Occipital lobe (tissue), 2 donors: ENCODE results near the gene LHFPL2. TPM values are rescaled to one million over a fixed set of nuclear protein-coding genes. Genes with fewer than 3 reads are reported as not detected.
"Not testable (repeated sequence)": the region's sequence is repeated elsewhere in the genome, so short reads cannot be mapped to it uniquely, and the experiment has no call there.

Experiments
- DNase-seq: peaks from one replicate; lab custom pipeline; 2025; lab: John Stamatoyannopoulos, UW
- total RNA-seq: library from RNA; depleted of rRNA; stranded (reverse); fragments of >200 nt; gene quantifications from one replicate; pipeline ENCODE4 v1.2.3, GENCODE V29; 2014

LHFPL2 gene
- total RNA-seq, 1 donor from 2014 or later: 20.4 TPM

- DNase-seq: no peak
Observed at GRCh38 chr5:78473751-78474150, 174.8 kb downstream of the LHFPL2 start.

DNA sequence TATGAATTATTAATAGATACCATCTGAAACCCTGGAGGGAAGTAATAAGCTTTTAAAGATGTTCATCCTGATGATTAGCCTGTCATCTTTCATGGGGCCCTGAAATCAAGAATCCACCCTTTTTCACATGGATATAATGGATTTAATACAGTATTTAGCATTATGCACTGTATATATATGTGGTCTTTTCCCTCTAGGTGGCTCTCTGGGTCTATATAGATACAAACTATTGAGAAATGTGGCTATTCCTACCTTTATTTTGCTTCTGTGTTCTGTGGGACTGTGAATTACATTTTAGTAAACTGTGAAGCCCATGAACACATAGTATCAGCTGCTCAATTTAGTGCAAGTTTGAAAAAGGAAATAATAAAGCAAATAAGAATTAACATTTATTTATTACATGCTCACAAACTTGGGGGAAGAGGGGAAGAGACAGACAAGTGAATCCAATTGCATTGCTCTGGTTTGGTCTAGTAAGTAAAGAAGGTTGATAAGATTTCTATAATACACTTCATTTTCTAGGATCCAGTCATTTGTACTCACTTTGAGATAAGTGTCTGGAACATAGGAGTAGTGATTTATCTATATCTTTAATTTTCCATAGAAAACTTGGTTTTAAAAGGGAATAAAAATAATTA, 176.0 kb downstream of the LHFPL2 start:
- no peak for DNase-seq

GRCh38 chr5:78471896-78472295, 176.7 kb downstream of the LHFPL2 start:
- no peak for DNase-seq

DNA sequence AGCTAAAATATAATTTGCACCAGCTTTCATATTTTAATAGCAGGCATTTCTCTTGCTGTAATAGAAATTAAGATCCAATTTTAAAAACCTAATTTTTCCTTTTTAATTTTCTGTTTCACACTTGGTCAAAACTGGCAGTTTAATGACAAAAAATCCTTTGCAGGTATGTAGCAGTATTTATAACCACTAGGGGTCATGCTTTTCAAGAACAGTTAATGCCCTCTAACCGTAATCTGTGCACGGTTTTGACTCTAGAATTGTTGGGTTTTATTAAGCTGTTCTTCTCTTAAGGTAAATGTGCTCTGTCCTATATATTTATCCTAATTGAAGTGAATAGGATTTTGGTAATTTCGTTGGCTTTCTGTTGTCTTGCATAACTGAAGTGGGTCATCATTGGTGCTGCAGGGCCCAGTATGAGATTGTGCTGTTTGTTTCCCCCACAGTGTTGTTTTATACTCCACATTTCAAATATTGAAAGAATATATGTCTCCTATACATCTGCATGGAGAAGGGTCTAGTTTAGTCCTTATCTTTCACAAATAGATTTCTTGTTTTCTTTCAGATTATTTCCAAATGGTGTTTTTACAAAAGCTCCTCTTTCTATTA, 180.7 kb downstream of the LHFPL2 start:
- DNase-seq: no peak

DNA sequence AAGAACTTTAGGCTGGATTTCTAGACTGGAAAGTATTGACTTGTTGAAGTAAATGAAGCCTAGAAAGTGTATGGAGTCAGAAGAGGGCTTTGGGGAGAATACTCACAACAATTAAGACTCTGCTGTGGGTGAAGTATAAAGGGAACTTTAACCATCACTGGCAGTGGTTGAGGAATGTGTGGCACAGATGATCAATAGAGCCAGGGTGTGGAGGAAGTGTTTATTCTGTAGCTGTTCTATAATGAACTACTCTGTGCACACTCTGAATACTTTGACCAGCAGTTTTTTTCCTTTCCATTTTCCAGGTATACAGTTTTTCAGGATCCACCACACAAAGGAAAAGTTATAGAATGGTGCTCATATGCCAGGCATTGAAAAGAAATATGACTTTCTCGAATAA, 181.4 kb downstream of the LHFPL2 start:
- DNase-seq: no peak

DNA sequence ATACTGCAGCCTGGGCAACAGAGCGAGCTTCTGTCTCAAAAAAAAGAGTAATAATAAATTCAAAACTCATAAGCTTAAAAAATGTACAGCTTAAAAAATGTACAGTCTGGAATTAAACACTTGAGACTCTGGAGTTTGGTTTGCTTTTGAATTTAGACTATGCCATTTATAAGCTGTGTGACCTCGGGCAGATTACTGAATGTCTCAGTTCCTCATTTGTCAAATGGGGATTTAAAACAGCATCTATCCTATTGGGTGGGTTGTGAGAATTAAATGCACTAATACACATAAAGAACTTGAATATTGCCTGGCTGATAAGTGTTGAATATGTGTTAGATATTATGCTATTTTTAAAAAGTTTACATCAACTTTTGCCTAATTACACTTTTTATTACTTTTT, 189.7 kb downstream of the LHFPL2 start:
- no peak for DNase-seq

GRCh38 chr5:78457507-78457906, 191.1 kb downstream of the LHFPL2 start:
- not testable (repeated sequence) for DNase-seq

GRCh38 chr5:78449103-78449502, 199.5 kb downstream of the LHFPL2 start:
- DNase-seq: no peak

GRCh38 chr5:78447775-78448424, 200.7 kb downstream of the LHFPL2 start:
- DNase-seq: no peak
